ENCODE data around the gene STK11IP.
"Not testable (repeated sequence)": the region's sequence is repeated elsewhere in the genome, so short reads cannot be mapped to it uniquely, and the experiment has no call there.

DNA sequence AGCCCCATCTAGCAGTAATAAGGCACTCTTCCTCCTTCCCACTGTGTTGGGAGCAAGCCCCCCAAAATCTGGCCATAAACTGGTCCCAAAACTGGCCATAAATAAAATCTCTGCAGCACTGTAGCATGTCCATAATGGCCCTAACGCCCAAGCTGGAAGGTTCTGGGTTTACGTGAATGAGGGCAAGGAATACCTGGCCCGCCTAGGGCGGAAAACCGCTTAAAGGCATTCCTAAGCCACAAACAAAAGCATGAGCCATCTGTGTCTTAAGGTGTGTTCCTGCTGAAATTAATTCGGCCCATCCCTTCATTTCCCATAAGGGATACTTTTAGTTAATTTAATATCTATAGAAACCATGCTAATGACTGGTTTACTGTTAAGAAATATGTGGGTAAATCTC is 54.0 kb downstream of the STK11IP start:
- TF ChIP-seq CREM (IDR thresholded peaks at IDR 0.05); CREM (CRISPR knock-in tag; IDR thresholded peaks at IDR 0.05); ETV5 (CRISPR knock-in tag; IDR thresholded peaks at IDR 0.05; ENCODE audit: borderline replicate concordance); KDM3A (CRISPR knock-in tag; IDR thresholded peaks at IDR 0.05; ENCODE audit: low read depth): not testable (repeated sequence)
- TF ChIP-seq, protein P1, sequence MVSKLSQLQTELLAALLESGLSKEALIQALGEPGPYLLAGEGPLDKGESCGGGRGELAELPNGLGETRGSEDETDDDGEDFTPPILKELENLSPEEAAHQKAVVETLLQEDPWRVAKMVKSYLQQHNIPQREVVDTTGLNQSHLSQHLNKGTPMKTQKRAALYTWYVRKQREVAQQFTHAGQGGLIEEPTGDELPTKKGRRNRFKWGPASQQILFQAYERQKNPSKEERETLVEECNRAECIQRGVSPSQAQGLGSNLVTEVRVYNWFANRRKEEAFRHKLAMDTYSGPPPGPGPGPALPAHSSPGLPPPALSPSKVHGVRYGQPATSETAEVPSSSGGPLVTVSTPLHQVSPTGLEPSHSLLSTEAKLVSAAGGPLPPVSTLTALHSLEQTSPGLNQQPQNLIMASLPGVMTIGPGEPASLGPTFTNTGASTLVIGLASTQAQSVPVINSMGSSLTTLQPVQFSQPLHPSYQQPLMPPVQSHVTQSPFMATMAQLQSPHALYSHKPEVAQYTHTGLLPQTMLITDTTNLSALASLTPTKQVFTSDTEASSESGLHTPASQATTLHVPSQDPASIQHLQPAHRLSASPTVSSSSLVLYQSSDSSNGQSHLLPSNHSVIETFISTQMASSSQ (IDR thresholded peaks at IDR 0.05; ENCODE audit: low read depth) = not testable (repeated sequence)
- TF ChIP-seq, protein P1 (CRISPR knock-in tag; IDR thresholded peaks at IDR 0.05; ENCODE audit: borderline replicate concordance) = not testable (repeated sequence)

Measured in HepG2 (cell line).